GM12878 (cell line): ENCODE measurements around the gene TCP1. TPM values are rescaled to one million over a fixed set of nuclear protein-coding genes. Genes with fewer than 3 reads are reported as not detected.

ENCODE experiments used
- ATAC-seq: fragments of 200-7000 bp; cut with Tn5 transposase; 3 replicates; pipeline ENCODE4 v1.9.1; 2020; ENCODE audit warnings: mild to moderate bottlenecking, moderate library complexity
- BruUV-seq: library from RNA; stranded (reverse); fragments of 400-500 nt; replicated peaks from 2 replicates; lab custom pipeline; 2021; lab: Mats Ljungman, UMichigan
- CTCF ChIA-PET: fragments of 300-600 bp; sonication (Branson Sonifier 250); formaldehyde crosslinking; extraction: SDS; loops from one replicate; lab custom pipeline; 2021; ENCODE audit warnings: inconsistent platforms; lab: Yijun Ruan, JAX
- POLR2A ChIA-PET: fragments of 350-600 bp; formaldehyde crosslinking; extraction: SDS; loops from one replicate; lab custom pipeline; 2021; ENCODE audit warnings: inconsistent platforms; lab: Charles Lee
- RAD21 ChIA-PET: fragments of 300-600 bp; sonication (Branson Sonifier 250); formaldehyde crosslinking; loops from one replicate; lab custom pipeline; 2023; ENCODE audit warnings: antibody characterized with exemption; ENCODE audit not compliant: unreplicated experiment; lab: Charles Lee
- SMC1A ChIA-PET: fragments of 300-600 bp; sonication (Branson Sonifier 250); formaldehyde crosslinking; loops from one replicate; lab custom pipeline; 2023; ENCODE audit not compliant: unreplicated experiment, uncharacterized antibody; lab: Charles Lee
- DNase-seq: peaks from one replicate; pipeline ENCODE4 v3.0.0-alpha.2; 2011; ENCODE audit warnings: low read depth, low spot score
- FAIRE-seq: peaks from 3 replicates; lab custom pipeline; 2011; peaks lifted over from hg19 to GRCh38; lab: Jason Lieb, UNC
- H2AFZ ChIP-seq: 2 replicates; pipeline ENCODE4 v1.6.0; 2011; ENCODE audit warnings: low read depth, low read length, control low read depth; ENCODE audit not compliant: control insufficient read depth
- H3K27ac ChIP-seq: 2 replicates; pipeline ENCODE4 v1.5.1; 2011; ENCODE audit warnings: control low read depth; ENCODE audit not compliant: control insufficient read depth, insufficient read depth
- H3K27me3 ChIP-seq, 2 experiments: replicated peaks in 1 of 2; 2 replicates each; pipeline versions ENCODE4 v1.6.0 to v1.6.1; 2011; ENCODE audit warnings: low read length in 1 of 2; ENCODE audit not compliant: control insufficient read depth in 2 of 2, insufficient read depth in 2 of 2
- H3K36me3 ChIP-seq, 2 experiments: 2 replicates each; pipeline ENCODE4 v1.5.1; 2011; ENCODE audit warnings: low read length in 1 of 2; ENCODE audit not compliant: control insufficient read depth in 2 of 2, insufficient read depth in 2 of 2
- H3K4me1 ChIP-seq: 2 replicates; pipeline ENCODE4 v1.6.1; 2011; ENCODE audit warnings: mild to moderate bottlenecking, low read length, moderate library complexity, mixed read lengths; ENCODE audit not compliant: control insufficient read depth, insufficient read depth
- H3K4me2 ChIP-seq: 2 replicates; pipeline ENCODE4 v1.6.0; 2011; ENCODE audit warnings: control low read depth; ENCODE audit not compliant: control insufficient read depth, insufficient read depth
- H3K4me3 ChIP-seq: fragments of 200-600 bp; sonication (generic); 2 replicates; pipeline ENCODE4 v1.5.1; 2016
- H3K79me2 ChIP-seq: 2 replicates; pipeline ENCODE4 v1.6.0; 2011; ENCODE audit warnings: low read length; ENCODE audit not compliant: control insufficient read depth, insufficient read depth
- H3K9ac ChIP-seq: 2 replicates; pipeline ENCODE4 v1.8.0; 2011; ENCODE audit warnings: low read length, control low read depth, mixed read lengths; ENCODE audit not compliant: control insufficient read depth, insufficient read depth
- H3K9me3 ChIP-seq: replicated peaks from 3 replicates; pipeline ENCODE4 v1.5.1; 2011; ENCODE audit warnings: mild to moderate bottlenecking, low read length; ENCODE audit not compliant: control insufficient read depth, insufficient read depth
- H4K20me1 ChIP-seq: 2 replicates; pipeline ENCODE4 v1.6.0; 2011; ENCODE audit not compliant: control insufficient read depth, insufficient read depth
- FOS ChIP-seq: IDR thresholded peaks from 3 replicates; pipeline ENCODE4 v1.6.1; 2011; ENCODE audit warnings: borderline replicate concordance; ENCODE audit not compliant: insufficient read length; ENCODE audit errors: extremely low read depth
- KAT2A ChIP-seq: conservative IDR thresholded peaks from 2 replicates; pipeline ENCODE4 v1.6.1; 2011; ENCODE audit warnings: low read depth, low read length; ENCODE audit not compliant: control insufficient read depth
- MEF2B ChIP-seq: fragments of 450-650 bp; IDR thresholded peaks from 2 replicates; pipeline ENCODE4 v1.6.1; 2018; ENCODE audit warnings: mild to moderate bottlenecking, moderate library complexity; ENCODE audit not compliant: partially characterized antibody, poor library complexity, severe bottlenecking
- MYB ChIP-seq: fragments of 150-350 bp; IDR thresholded peaks from 2 replicates; pipeline ENCODE4 v1.6.1; 2014; ENCODE audit warnings: mild to moderate bottlenecking, low read depth, low read length, borderline replicate concordance
- RAD21 ChIP-seq: IDR thresholded peaks from 2 replicates; pipeline ENCODE4 v1.6.1; 2011; ENCODE audit warnings: mild to moderate bottlenecking, low read depth, low read length, moderate library complexity; ENCODE audit not compliant: insufficient read depth
- USF2 ChIP-seq: IDR thresholded peaks from 2 replicates; pipeline ENCODE4 v1.6.1; 2011; ENCODE audit warnings: low read depth, low read length, improper control_type of control experiment, borderline replicate concordance
- WGBS: methylation state at CpG from one replicate; pipeline ENCODE4 v1.1.6; 2016; ENCODE audit warnings: low lambda C conversion rate; ENCODE audit not compliant: insufficient replicate concordance, insufficient coverage; ENCODE audit errors: missing lambda C conversion rate; 5-methylcytosine and 5-hydroxymethylcytosine counted together
- in situ Hi-C: fragments of 300-500 bp; cut with MboI; formaldehyde crosslinking; loops from 9 replicates; pipeline ENCODE4 v1.14.3; 2018; ENCODE audit warnings: mixed read lengths
- intact Hi-C: fragments of 100-400 bp; cut with micrococcal nuclease; formaldehyde crosslinking; loops from one replicate; pipeline ENCODE4 v1.14.2; 2022; ENCODE audit not compliant: unreplicated experiment
- polyA plus RNA-seq, 11 experiments: library from polyadenylated mRNA; depleted of rRNA in 4 of 11; unstranded in 6 of 11; stranded (reverse) in 5 of 11; fragments of >200 nt; fragmentation: Nextera tagmentation in 4 of 11; fragmentation: Illumina TruSeq in 1 of 11; extraction: Ambion mirVana in 4 of 11; extraction: Trizol in 1 of 11; gene quantifications; 1 replicate in 1 of 11; 2 replicates in 10 of 11; pipeline versions ENCODE4 v1.2.1 to v1.2.3, GENCODE V29; 2011 to 2016; ENCODE audit warnings: inconsistent platforms in 2 of 11, missing spikeins in 2 of 11, low read depth in 1 of 11
- total RNA-seq, 4 experiments: library from RNA; depleted of rRNA in 3 of 4; stranded (reverse); fragments of >200 nt in 3 of 4; fragmentation: Illumina TruSeq in 1 of 4; extraction: Trizol in 1 of 4; gene quantifications; 2 replicates each; pipeline versions ENCODE4 v1.2.1 to v1.2.3, GENCODE V29; 2013 to 2021

Gene TCP1
- total and polyA plus RNA-seq, 10 of the 15 experiments (the other 5 are each of a cell fraction or from before 2014, with no cell fraction given), result 133 to 457 (median 306) TPM

GRCh38 chr6:159837511-159837910, 48.1 kb upstream of the TCP1 start:
- Histone ChIP-seq H3K27ac (no peak overlapping the region), H3K27me3 (no peaks in the 10 kb centered on the region), H3K4me3 (no peak overlapping the region), H4K20me1 (no peaks in the 10 kb centered on the region), H3K36me3 (no peaks in the 10 kb centered on the region), H2AFZ (no peak overlapping the region), H3K9me3 (no peaks in the 10 kb centered on the region), H3K4me2 (no peak overlapping the region), H3K9ac (no peak overlapping the region), H3K4me1 (no peaks in the 10 kb centered on the region), H3K79me2 (no peaks in the 10 kb centered on the region)
- SMC1A ChIA-PET, result interaction anchor here (0.5 to 1.8 kb wide), 4 partner anchors 14 to 1842 kb away, joined by 3 to 5 read pairs (median 3); no protein-coding TSS in a partner anchor
- TF ChIP-seq MYB (no peak), KAT2A (no peak), USF2 (no peak), FOS (no peak)
- intact Hi-C loops (no loop called here), in situ Hi-C loops (no loop called here)
- POLR2A ChIA-PET, result no interaction called here
- FAIRE-seq (no peak), ATAC-seq (no peak), DNase-seq (no peak)
- RAD21 ChIA-PET, result no interaction called here
- BruUV-seq, result no TSS peak
- WGBS, result 67% methylated on average over 8 of the region's 8 CpGs
- CTCF ChIA-PET, result interaction anchor here (1.1 kb wide), 1 partner anchor 105 kb away, joined by 3 read pairs; no protein-coding TSS in a partner anchor

- intact Hi-C loops, result no loop called here
- Histone ChIP-seq H3K9me3 (no peaks in the 10 kb centered on the region), H3K79me2 (no peaks in the 10 kb centered on the region), H3K4me1 (no peaks in the 10 kb centered on the region), H3K4me2 (no peak overlapping the region), H3K27me3 (no peaks in the 10 kb centered on the region), H3K36me3 (no peaks in the 10 kb centered on the region), H3K9ac (no peak overlapping the region), H3K27ac (no peak overlapping the region), H2AFZ (no peak overlapping the region), H3K4me3 (no peak overlapping the region), H4K20me1 (no peaks in the 10 kb centered on the region)
- ChIA-PET RAD21 (no interaction called here), SMC1A (interaction anchor here (0.5 to 1.8 kb wide), 4 partner anchors 13 to 1923 kb away, joined by 3 to 5 read pairs (median 3); no protein-coding TSS in a partner anchor), CTCF (interaction anchor here (1.1 kb wide), 1 partner anchor 105 kb away, joined by 3 read pairs; no protein-coding TSS in a partner anchor), POLR2A (interaction anchor here (0.6 to 1.1 kb wide), 2 partner anchors 104 to 114 kb away, joined by 3 read pairs; no protein-coding TSS in a partner anchor)
- 28% methylated on average over 28 of the region's 29 CpGs for WGBS
- ATAC-seq (peak; percentile 59), FAIRE-seq (no peak), DNase-seq (no peak)
- TF ChIP-seq MEF2B (peak; percentile 77), RAD21 (no peak)
- in situ Hi-C loops, result no loop called here
- no TSS peak for BruUV-seq
Measured at GRCh38 chr6:159836718-159837490, 47.5 kb upstream of the TCP1 start.
